ENCODE results near the gene CNTNAP5. TPM values are rescaled to one million over a fixed set of nuclear protein-coding genes. Genes with fewer than 3 reads are reported as not detected.

The CNTNAP5 gene
- total and polyA plus RNA-seq, 2 of the 4 experiments (the other 2 are of a cell fraction), result not detected

DNA sequence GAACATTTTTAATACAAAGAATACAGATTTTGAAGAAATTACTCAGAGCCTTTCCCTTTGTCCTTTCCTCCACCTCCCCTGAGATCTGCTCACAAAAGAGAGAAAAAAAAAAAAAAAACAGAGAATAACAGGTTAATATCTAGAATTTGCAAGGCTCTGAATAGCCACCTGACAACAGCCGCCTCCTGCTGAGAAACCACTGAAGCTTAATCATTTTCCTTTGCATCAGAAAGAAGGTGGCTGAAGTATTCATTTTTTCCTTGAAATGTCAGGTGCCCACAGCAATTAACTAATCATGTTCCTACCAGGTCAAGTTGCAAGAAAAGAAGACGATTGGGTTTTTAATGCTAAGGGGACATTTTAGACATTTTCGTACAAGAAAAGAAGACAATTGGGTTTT lies 21.2 kb downstream of the CNTNAP5 start:
- Histone ChIP-seq H3K56ac (ENCODE audit: extremely low read depth, insufficient read depth, low read length) (no peak overlapping the region), H3K36me3 (ENCODE audit: control insufficient read depth, insufficient read depth, low read length) (no peaks in the 10 kb centered on the region), H2BK5ac (ENCODE audit: low read depth, low read length, poor library complexity, severe bottlenecking) (no peak overlapping the region), H3K14ac (replicated peaks; ENCODE audit: low read depth, low read length) (no peak overlapping the region), H3K18ac (ENCODE audit: low read depth, low read length) (no peak overlapping the region), H3K9me1 (ENCODE audit: insufficient read depth, low read length) (no peaks in the 10 kb centered on the region), H3K27me3 (ENCODE audit: control insufficient read depth, insufficient read depth, low read length) (no peaks in the 10 kb centered on the region), H3K27ac (ENCODE audit: insufficient read depth, low read length) (no peak overlapping the region), H3K4me1 (ENCODE audit: control insufficient read depth, insufficient read depth, low read length) (no peaks in the 10 kb centered on the region), H3K4me3 (ENCODE audit: insufficient read depth, low read depth, low read length) (no peak overlapping the region), H3K4ac (ENCODE audit: low read depth, low read length) (no peak overlapping the region), H4K91ac (ENCODE audit: insufficient read depth, low read depth, low read length) (no peak overlapping the region), H4K8ac (ENCODE audit: low read depth in 2 of 2, low read length in 2 of 2) (no peak overlapping the region), H3K23ac (ENCODE audit: low read depth, low read length) (no peak overlapping the region), H2AFZ (replicated peaks; ENCODE audit: low read length, poor library complexity) (no peak overlapping the region), H2BK15ac (ENCODE audit: low read depth, low read length) (no peak overlapping the region), H2AK5ac (ENCODE audit: low read depth, low read length) (no peak overlapping the region), H4K5ac (ENCODE audit: low read depth, low read length) (no peak overlapping the region), H3K9ac (ENCODE audit: low read depth, low read length) (no peak overlapping the region), H3K9me3 (ENCODE audit: control insufficient read depth, insufficient read depth, low read length) (no peaks in the 10 kb centered on the region), H2AK9ac (replicated peaks; ENCODE audit: low read depth, low read length, poor library complexity) (no peak overlapping the region), H3K79me1 (ENCODE audit: low read depth in 1 of 2, low read length in 2 of 2) (no peaks in the 10 kb centered on the region), H2BK20ac (ENCODE audit: low read depth, low read length) (no peak overlapping the region), H3K4me2 (ENCODE audit: low read depth, low read length) (no peak overlapping the region), H2BK120ac (ENCODE audit: low read depth, low read length) (no peak overlapping the region), H4K20me1 (ENCODE audit: insufficient read depth, low read length) (no peaks in the 10 kb centered on the region)
- ATAC-seq (ENCODE audit: low read depth) (no peak), DNase-seq (no peak)
- ChIA-PET CTCF (no interaction called here), POLR2A (ENCODE audit: unreplicated experiment) (no interaction called here)
- BruUV-seq (replicated peaks), result no TSS peak
- in situ Hi-C loops (cut with MboI; ENCODE audit: low sequenced_read_pairs) (loop anchor here (25.0 kb wide), 2 partner anchors 766 to 1416 kb away; no protein-coding TSS in a partner anchor), intact Hi-C loops (cut with micrococcal nuclease) (no loop called here), dilution Hi-C loops (cut with HindIII; ENCODE audit: low sequenced_read_pairs, unreplicated experiment) (no loop called here)
- no CpG with 5 or more reads among the region's 3 CpGs for WGBS, 2 experiments (ENCODE audit: extremely low coverage in 2 of 2, insufficient read length in 1 of 2)
- TF ChIP-seq CHD1 (IDR thresholded peaks at IDR 0.05; ENCODE audit: low read depth, low read length), result no peak

All from IMR-90 (cell line).